IMR-90 (cell line): ENCODE results near the gene HACE1. TPM values are rescaled to one million over a fixed set of nuclear protein-coding genes. Genes with fewer than 3 reads are reported as not detected.

Source experiments
- ATAC-seq: fragments of 200-7000 bp; cut with Tn5 transposase; 2 replicates; pipeline ENCODE4 v1.9.1; 2020; ENCODE audit warnings: low read depth, mild to moderate bottlenecking, moderate library complexity
- Bru-seq: library from RNA; stranded (reverse); fragments of 400-500 nt; gene quantifications from one replicate; lab custom pipeline; 2021; lab: Mats Ljungman, UMichigan
- BruChase-seq, 2 experiments: library from RNA; stranded (reverse); fragments of 400-500 nt; gene quantifications; one replicate each; lab custom pipeline; 2021; lab: Mats Ljungman, UMichigan
- BruUV-seq: library from RNA; stranded (reverse); fragments of 400-500 nt; replicated peaks from 2 replicates; lab custom pipeline; 2021; lab: Mats Ljungman, UMichigan
- CTCF ChIA-PET: fragments of 300-600 bp; formaldehyde crosslinking; extraction: SDS; loops from one replicate; lab custom pipeline; 2021; ENCODE audit warnings: antibody characterized with exemption; lab: Yijun Ruan, JAX
- POLR2A ChIA-PET: fragments of 300-600 bp; sonication (Branson Sonifier 250); formaldehyde crosslinking; loops from one replicate; lab custom pipeline; 2022; ENCODE audit warnings: antibody characterized with exemption; ENCODE audit not compliant: unreplicated experiment; lab: Charles Lee
- DNase-seq: peaks from one replicate; pipeline ENCODE4 v3.0.0; 2013
- H2AFZ ChIP-seq: replicated peaks from 2 replicates; pipeline ENCODE3; 2013; ENCODE audit warnings: low read length, mild to moderate bottlenecking; ENCODE audit not compliant: poor library complexity
- H2AK5ac ChIP-seq: 2 replicates; pipeline ENCODE4 v1.6.1; 2013; ENCODE audit warnings: low read depth, low read length, inconsistent platforms
- H2AK9ac ChIP-seq: replicated peaks from 2 replicates; pipeline ENCODE3; 2013; ENCODE audit warnings: mild to moderate bottlenecking, low read depth, low read length, moderate library complexity; ENCODE audit not compliant: poor library complexity
- H2BK120ac ChIP-seq: 2 replicates; pipeline ENCODE4 v1.6.1; 2013; ENCODE audit warnings: low read depth, low read length, inconsistent platforms
- H2BK15ac ChIP-seq: 3 replicates; pipeline ENCODE4 v1.6.1; 2013; ENCODE audit warnings: low read depth, low read length, inconsistent platforms
- H2BK20ac ChIP-seq: 2 replicates; pipeline ENCODE4 v1.6.1; 2013; ENCODE audit warnings: low read depth, mild to moderate bottlenecking, inconsistent platforms, low read length, moderate library complexity
- H2BK5ac ChIP-seq: 2 replicates; pipeline ENCODE4 v1.6.1; 2013; ENCODE audit warnings: mild to moderate bottlenecking, low read depth, low read length, inconsistent platforms; ENCODE audit not compliant: poor library complexity, severe bottlenecking
- H3K14ac ChIP-seq: replicated peaks from 2 replicates; pipeline ENCODE4 v1.6.1; 2013; ENCODE audit warnings: low read depth, low read length, inconsistent platforms
- H3K18ac ChIP-seq: 2 replicates; pipeline ENCODE4 v1.6.1; 2013; ENCODE audit warnings: low read depth, low read length, control low read depth
- H3K23ac ChIP-seq: 2 replicates; pipeline ENCODE4 v1.6.1; 2013; ENCODE audit warnings: low read depth, low read length, inconsistent platforms
- H3K27ac ChIP-seq: 2 replicates; pipeline ENCODE4 v1.5.1; 2013; ENCODE audit warnings: mild to moderate bottlenecking, control low read depth, low read length; ENCODE audit not compliant: insufficient read depth
- H3K27me3 ChIP-seq: 2 replicates; pipeline ENCODE4 v1.6.1; 2013; ENCODE audit warnings: low read length; ENCODE audit not compliant: control insufficient read depth, insufficient read depth
- H3K36me3 ChIP-seq: 2 replicates; pipeline ENCODE4 v1.6.1; 2013; ENCODE audit warnings: low read length, mixed read lengths; ENCODE audit not compliant: control insufficient read depth, insufficient read depth
- H3K4ac ChIP-seq: 2 replicates; pipeline ENCODE4 v1.6.1; 2013; ENCODE audit warnings: low read depth, low read length, inconsistent platforms
- H3K4me1 ChIP-seq: 2 replicates; pipeline ENCODE4 v1.6.1; 2013; ENCODE audit warnings: low read length, mixed read lengths; ENCODE audit not compliant: control insufficient read depth, insufficient read depth
- H3K4me2 ChIP-seq: 2 replicates; pipeline ENCODE4 v1.6.1; 2013; ENCODE audit warnings: low read depth, mild to moderate bottlenecking, control low read depth, low read length, moderate library complexity
- H3K4me3 ChIP-seq: 2 replicates; pipeline ENCODE4 v1.5.1; 2013; ENCODE audit warnings: low read depth, mild to moderate bottlenecking, control low read depth, low read length, moderate library complexity; ENCODE audit not compliant: insufficient read depth
- H3K56ac ChIP-seq: 2 replicates; pipeline ENCODE4 v1.6.1; 2013; ENCODE audit warnings: low read length, inconsistent platforms; ENCODE audit not compliant: insufficient read depth; ENCODE audit errors: extremely low read depth
- H3K79me1 ChIP-seq, 2 experiments: 2 replicates each; pipeline ENCODE4 v1.6.1; 2013; ENCODE audit warnings: low read length in 2 of 2, inconsistent platforms in 1 of 2, low read depth in 1 of 2
- H3K9ac ChIP-seq: 2 replicates; pipeline ENCODE4 v1.6.1; 2013; ENCODE audit warnings: low read depth, low read length, control low read depth
- H3K9me1 ChIP-seq: 2 replicates; pipeline ENCODE4 v1.6.1; 2013; ENCODE audit warnings: low read length, inconsistent platforms; ENCODE audit not compliant: insufficient read depth
- H3K9me3 ChIP-seq: 2 replicates; pipeline ENCODE4 v1.6.1; 2013; ENCODE audit warnings: low read length; ENCODE audit not compliant: control insufficient read depth, insufficient read depth
- H4K20me1 ChIP-seq: 2 replicates; pipeline ENCODE4 v1.6.1; 2013; ENCODE audit warnings: low read length, inconsistent platforms; ENCODE audit not compliant: insufficient read depth
- H4K5ac ChIP-seq: 2 replicates; pipeline ENCODE4 v1.6.1; 2013; ENCODE audit warnings: mild to moderate bottlenecking, low read depth, low read length, control low read depth
- H4K8ac ChIP-seq, 2 experiments: 2 replicates each; pipeline ENCODE4 v1.6.1; 2013; ENCODE audit warnings: low read depth in 2 of 2, low read length in 2 of 2, control low read depth in 1 of 2, inconsistent platforms in 1 of 2
- H4K91ac ChIP-seq: 2 replicates; pipeline ENCODE4 v1.6.1; 2013; ENCODE audit warnings: low read depth, low read length, inconsistent platforms; ENCODE audit not compliant: insufficient read depth
- CEBPB ChIP-seq: IDR thresholded peaks from 2 replicates; pipeline ENCODE4 v1.6.1; 2012; ENCODE audit warnings: low read depth, low read length, improper control_type of control experiment
- CHD1 ChIP-seq: IDR thresholded peaks from 2 replicates; pipeline ENCODE4 v1.6.1; 2012; ENCODE audit warnings: low read depth, low read length, improper control_type of control experiment
- MAFK ChIP-seq: IDR thresholded peaks from 2 replicates; pipeline ENCODE4 v1.6.1; 2012; ENCODE audit warnings: low read depth, low read length, improper control_type of control experiment
- MAZ ChIP-seq: IDR thresholded peaks from 2 replicates; pipeline ENCODE4 v1.6.1; 2012; ENCODE audit warnings: low read depth, mild to moderate bottlenecking, low read length, improper control_type of control experiment, moderate library complexity, borderline replicate concordance
- MXI1 ChIP-seq: IDR thresholded peaks from 2 replicates; pipeline ENCODE4 v1.6.1; 2012; ENCODE audit warnings: low read depth, mild to moderate bottlenecking, low read length, moderate library complexity, borderline replicate concordance
- NFE2L2 ChIP-seq: fragments of 150-350 bp; IDR thresholded peaks from 2 replicates; pipeline ENCODE4 v1.6.1; 2016; ENCODE audit warnings: low read depth, mild to moderate bottlenecking, low read length
- POLR2A ChIP-seq: IDR thresholded peaks from 2 replicates; pipeline ENCODE4 v1.6.1; 2012; ENCODE audit warnings: mild to moderate bottlenecking, low read depth, low read length
- RAD21 ChIP-seq: IDR thresholded peaks from 2 replicates; pipeline ENCODE4 v1.6.1; 2012; ENCODE audit warnings: low read length, improper control_type of control experiment
- RCOR1 ChIP-seq: IDR thresholded peaks from 2 replicates; pipeline ENCODE4 v1.6.1; 2012; ENCODE audit warnings: mild to moderate bottlenecking, low read length, improper control_type of control experiment; ENCODE audit not compliant: insufficient replicate concordance
- RFX5 ChIP-seq: IDR thresholded peaks from 2 replicates; pipeline ENCODE4 v1.8.0; 2012; ENCODE audit warnings: low read depth, mild to moderate bottlenecking, low read length, moderate library complexity
- SMC3 ChIP-seq: fragments of 150-350 bp; IDR thresholded peaks from 2 replicates; pipeline ENCODE4 v1.6.1; 2016; ENCODE audit warnings: low read depth, mild to moderate bottlenecking, antibody characterized with exemption, low read length, moderate library complexity
- USF2 ChIP-seq: fragments of 150-350 bp; IDR thresholded peaks from 2 replicates; pipeline ENCODE4 v1.6.1; 2017; ENCODE audit warnings: mild to moderate bottlenecking, antibody characterized with exemption, low read length, low read depth
- WGBS, 2 experiments: methylation state at CpG; one replicate each; pipeline versions ENCODE4 v1.1.5 to v1.1.7; 2013; ENCODE audit warnings: missing lambda C conversion rate in 2 of 2; ENCODE audit not compliant: insufficient read length in 1 of 2; ENCODE audit errors: extremely low coverage in 2 of 2; 5-methylcytosine and 5-hydroxymethylcytosine counted together
- dilution Hi-C: fragments of 300-500 bp; cut with HindIII; formaldehyde crosslinking; loops from one replicate; pipeline ENCODE4 v1.14.3; 2018; ENCODE audit warnings: low sequenced_read_pairs; ENCODE audit not compliant: unreplicated experiment
- in situ Hi-C: fragments of 300-500 bp; cut with MboI; formaldehyde crosslinking; loops from 3 replicates; pipeline ENCODE4 v1.14.3; 2019; ENCODE audit warnings: low sequenced_read_pairs, inconsistent platforms, mixed read lengths
- intact Hi-C: fragments of 100-400 bp; cut with micrococcal nuclease; formaldehyde crosslinking; loops from 2 replicates; pipeline ENCODE4 v1.10.0; 2022
- long read RNA-seq: library from polyadenylated mRNA; unstranded; transcript quantifications from one replicate; pipeline ENCODE4 v2.0.0, GENCODE V29; 2021; ENCODE audit not compliant: unreplicated experiment
- polyA plus RNA-seq, 3 experiments: library from polyadenylated mRNA; depleted of rRNA; stranded (reverse); fragments of >200 nt; gene quantifications; 2 replicates each; pipeline ENCODE4 v1.2.3, GENCODE V29; 2012; ENCODE audit warnings: low replicate concordance in 1 of 3
- total RNA-seq: library from RNA; depleted of rRNA; stranded (reverse); fragments of >200 nt; gene quantifications from 2 replicates; pipeline ENCODE4 v1.2.3, GENCODE V29; 2012; rRNA removed

Gene HACE1
- total RNA-seq (10.8 and 13.9 TPM in 2 replicates), polyA plus RNA-seq (2012; rRNA removed) (3.7 and 5.4 TPM in 2 replicates), Bru-seq, nascent RNA (percentile 71 among the genes with signal in this experiment), BruChase-seq, experiment 1, labeled RNA remaining after a 6-hour chase (percentile 60 among the genes with signal in this experiment), BruChase-seq, experiment 2, labeled RNA remaining after a 2-hour chase (percentile 76 among the genes with signal in this experiment)
- polyA plus RNA-seq (2012; cell fraction: cytosol; rRNA removed) = 1.7 and 1.9 TPM in 2 replicates
- 2.5 and 9.8 TPM in 2 replicates for polyA plus RNA-seq (2012; cell fraction: nucleus; rRNA removed; ENCODE audit: low replicate concordance)
- long read RNA-seq, full-length matches to known transcripts = 12 of 25 reads
- long read RNA-seq, partial matches to known transcripts = 2 of 25 reads
- long read RNA-seq, other reads (novel, unspliced or antisense) = 11 of 25 reads

- no peak within 1 kb of the TSS; the same call in 1 of the 2 replicates for H4K91ac ChIP-seq
- peak within 1 kb of the TSS; percentile 70; the same call in 1 of the 2 replicates for H3K4ac ChIP-seq
- ATAC-seq = peak; percentile 95
- WGBS, 2 experiments = 0% methylated on average over 35 of the region's 89 CpGs; no CpG with 5 or more reads in 1 of the 2 experiments
- peak within 1 kb of the TSS; percentile 81; the same call in 1 of the 2 replicates for H2AK5ac ChIP-seq
- H3K4me2 ChIP-seq = peak within 1 kb of the TSS; percentile 100
- in situ Hi-C loops (no loop called here), intact Hi-C loops (no loop called here), dilution Hi-C loops (no loop called here)
- no peak within 1 kb of the TSS; the same call in 1 of the 2 replicates for H3K18ac ChIP-seq
- peak within 1 kb of the TSS; percentile 50; the same call in 1 of the 2 replicates for H4K5ac ChIP-seq
- H3K79me1 ChIP-seq = peaks cover 5 to 9% of the 10 kb centered on the region in 2 experiments; a peak in 3 of 4 replicates
- H2AFZ ChIP-seq = peak within 1 kb of the TSS; percentile 95
- peak within 1 kb of the TSS; percentile 22; the same call in 1 of the 2 replicates for H2BK20ac ChIP-seq
- no peak within 1 kb of the TSS; the same call in 1 of the 2 replicates for H3K56ac ChIP-seq
- H4K20me1 ChIP-seq = no peaks in the 10 kb centered on the region
- POLR2A ChIA-PET = interaction anchor here (0.6 kb wide), 1 partner anchor 163 kb away, joined by 3 read pairs; no protein-coding TSS in a partner anchor
- no TSS peak for BruUV-seq
- peak within 1 kb of the TSS; percentile 67 for H2AK9ac ChIP-seq
- peak within 1 kb of the TSS; percentile 33 for H3K27ac ChIP-seq
- peak within 1 kb of the TSS; percentile 73 for H2BK5ac ChIP-seq
- H3K4me3 ChIP-seq = peak within 1 kb of the TSS; percentile 93
- peak within 1 kb of the TSS; percentile 50 for H3K14ac ChIP-seq
- CTCF ChIA-PET = interaction anchor here (0.6 to 0.9 kb wide), 2 partner anchors 161 to 219 kb away, joined by 3 to 6 read pairs; no protein-coding TSS in a partner anchor
- DNase-seq = peak; percentile 83
- H3K4me1 ChIP-seq = peaks cover 2% of the 10 kb centered on the region; the same call in 1 of the 2 replicates
- peak within 1 kb of the TSS; percentile 28 to 74 for H4K8ac ChIP-seq
- no peaks in the 10 kb centered on the region for H3K9me3 ChIP-seq
- peak within 1 kb of the TSS; percentile 28; the same call in 1 of the 2 replicates for H2BK120ac ChIP-seq
- no peaks in the 10 kb centered on the region for H3K36me3 ChIP-seq
- peak within 1 kb of the TSS; percentile 71 for H3K9ac ChIP-seq
- peaks cover 2% of the 10 kb centered on the region; the same call in 1 of the 2 replicates for H3K27me3 ChIP-seq
- H3K23ac ChIP-seq = peak within 1 kb of the TSS; percentile 41; the same call in 1 of the 2 replicates
- H3K9me1 ChIP-seq = no peaks in the 10 kb centered on the region
- H2BK15ac ChIP-seq = no peak within 1 kb of the TSS; the same call in 2 of the 3 replicates
- peak; percentile 55; the same call in 1 of the 2 replicates for TF ChIP-seq USF2
- no peak for TF ChIP-seq RCOR1
- no peak for TF ChIP-seq RFX5
- TF ChIP-seq MAZ = peak; percentile 97
- TF ChIP-seq CHD1 = no peak
- no peak for TF ChIP-seq NFE2L2
- peak; percentile 76 for TF ChIP-seq CEBPB
- TF ChIP-seq POLR2A = peak; percentile 54; the same call in 1 of the 2 replicates
- TF ChIP-seq RAD21 = no peak
- no peak for TF ChIP-seq SMC3
- peak; percentile 53; the same call in 1 of the 2 replicates for TF ChIP-seq MXI1
- no peak for TF ChIP-seq MAFK
Measured at GRCh38 chr6:104859225-104860146, at the start of gene HACE1. Gene HACE1, minus strand, starts transcription at chr6:104859919. Its CDS starts 277 bp downstream, at chr6:104859642.
